IPS-15b (cell line): ENCODE data around the gene RAB3C.
"Not testable (repeated sequence)": the region's sequence is repeated elsewhere in the genome, so short reads cannot be mapped to it uniquely, and the experiment has no call there.

Source experiments
- H3K27me3 ChIP-seq: one replicate; pipeline ENCODE4 v1.6.1; 2013; ENCODE audit warnings: low read length; ENCODE audit not compliant: control insufficient read depth, insufficient read depth
- H3K36me3 ChIP-seq: one replicate; pipeline ENCODE4 v1.6.1; 2013; ENCODE audit warnings: low read length; ENCODE audit not compliant: control insufficient read depth, insufficient read depth
- H3K4me1 ChIP-seq: one replicate; pipeline ENCODE4 v1.6.1; 2013; ENCODE audit warnings: mild to moderate bottlenecking, low read length; ENCODE audit not compliant: control insufficient read depth, insufficient read depth
- H3K4me3 ChIP-seq: one replicate; pipeline ENCODE4 v1.5.1; 2013; ENCODE audit warnings: low read depth, low read length
- H3K9ac ChIP-seq: one replicate; pipeline ENCODE4 v1.6.1; 2013; ENCODE audit warnings: low read depth, mild to moderate bottlenecking, low read length
- H3K9me3 ChIP-seq: one replicate; pipeline ENCODE4 v1.6.1; 2013; ENCODE audit warnings: mild to moderate bottlenecking, low read length; ENCODE audit not compliant: control insufficient read depth, insufficient read depth

The RAB3C gene

DNA sequence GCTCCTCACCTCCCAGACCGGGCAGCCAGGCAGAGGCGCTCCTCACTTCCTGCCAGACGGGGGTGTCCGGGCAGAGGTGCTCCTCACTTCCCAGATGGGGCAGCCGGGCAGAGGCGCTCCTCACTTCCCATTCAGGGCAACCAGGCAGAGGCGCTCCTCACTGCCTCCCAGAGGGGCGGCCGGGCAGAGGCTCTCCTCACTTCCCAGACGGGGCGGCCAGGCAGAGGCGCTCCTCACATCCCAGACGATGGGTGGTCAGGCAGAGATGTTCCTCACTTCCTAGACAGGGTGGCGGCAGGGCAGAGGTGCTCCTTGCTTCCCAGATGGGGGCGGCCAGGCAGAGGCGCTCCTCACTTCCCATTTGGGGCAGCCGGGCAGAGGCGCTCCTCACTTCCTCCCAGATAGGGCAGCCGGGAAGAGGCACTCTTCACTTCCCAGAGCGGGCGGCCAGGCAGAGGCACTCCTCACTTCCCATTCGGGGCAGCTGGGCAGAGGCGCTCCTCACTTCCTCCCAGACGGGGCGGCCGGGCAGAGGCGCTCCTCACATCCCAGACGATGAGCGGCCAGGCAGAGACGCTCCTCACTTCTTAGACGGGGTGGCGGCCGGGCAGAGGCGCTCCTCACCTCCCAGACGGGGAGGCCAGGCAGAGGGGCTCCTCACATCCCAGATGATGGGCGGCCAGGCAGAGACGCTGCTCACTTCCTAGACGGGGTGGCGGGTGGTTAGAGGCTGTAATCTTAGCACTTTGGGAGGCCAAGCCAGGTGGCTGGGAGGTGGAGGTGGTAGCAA, 18.6 kb upstream of the RAB3C start:
- H3K4me3 ChIP-seq, H3K9me3 ChIP-seq, H3K36me3 ChIP-seq, H3K9ac ChIP-seq, H3K27me3 ChIP-seq, H3K4me1 ChIP-seq: not testable (repeated sequence)

GRCh38 chr5:58565033-58565432, 17.8 kb upstream of the RAB3C start:
- Histone ChIP-seq H3K4me1 (no peaks in the 10 kb centered on the region), H3K9me3 (no peaks in the 10 kb centered on the region), H3K9ac (no peak overlapping the region), H3K27me3 (no peaks in the 10 kb centered on the region), H3K36me3 (no peaks in the 10 kb centered on the region), H3K4me3 (no peak overlapping the region)

DNA sequence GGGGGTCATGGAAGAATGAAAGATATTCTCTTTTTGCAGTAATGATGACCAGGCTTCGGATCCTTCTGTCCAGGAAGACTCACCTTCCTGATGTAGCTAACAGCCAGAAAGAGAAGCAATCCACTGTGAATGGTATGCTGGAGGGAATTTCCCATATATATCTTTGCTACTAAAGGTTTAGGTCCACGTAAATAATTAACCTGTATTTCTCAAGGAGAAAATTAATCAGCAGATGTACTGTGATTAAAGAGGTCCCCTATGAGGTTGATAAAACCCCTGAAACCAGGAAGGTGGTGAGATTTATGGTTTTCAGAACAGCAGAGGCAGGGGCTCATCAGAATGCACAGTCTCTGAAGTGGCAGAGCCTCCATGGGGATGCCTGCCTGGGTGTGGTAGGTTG, 11.4 kb upstream of the RAB3C start:
- Histone ChIP-seq H3K9me3 (peaks cover 10% of the 10 kb centered on the region), H3K4me1 (no peaks in the 10 kb centered on the region), H3K4me3 (no peak overlapping the region), H3K9ac (no peak overlapping the region), H3K27me3 (no peaks in the 10 kb centered on the region), H3K36me3 (no peaks in the 10 kb centered on the region)

DNA sequence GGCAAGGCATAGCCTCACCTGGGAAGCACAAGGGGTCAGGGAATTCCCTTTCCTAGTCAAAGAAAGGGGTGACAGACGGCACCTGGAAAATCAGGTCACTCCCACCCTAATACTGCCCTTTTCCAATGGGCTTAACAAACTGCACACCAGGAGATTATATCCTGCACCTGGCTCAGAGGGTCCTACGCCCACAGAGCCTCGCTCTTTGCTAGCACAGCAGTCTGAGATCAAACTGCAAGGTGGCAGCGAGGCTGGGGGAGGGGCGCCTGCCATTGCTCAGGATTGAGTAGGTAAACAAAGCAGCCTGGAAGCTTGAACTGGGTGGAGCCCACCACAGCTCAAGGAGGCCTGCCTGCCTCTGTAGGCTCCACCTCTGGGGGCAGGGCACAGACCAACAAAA, 9.9 kb upstream of the RAB3C start:
- H3K4me1 ChIP-seq, H3K36me3 ChIP-seq, H3K27me3 ChIP-seq, H3K4me3 ChIP-seq, H3K9ac ChIP-seq: not testable (repeated sequence)
- peaks cover 10% of the 10 kb centered on the region for H3K9me3 ChIP-seq

DNA sequence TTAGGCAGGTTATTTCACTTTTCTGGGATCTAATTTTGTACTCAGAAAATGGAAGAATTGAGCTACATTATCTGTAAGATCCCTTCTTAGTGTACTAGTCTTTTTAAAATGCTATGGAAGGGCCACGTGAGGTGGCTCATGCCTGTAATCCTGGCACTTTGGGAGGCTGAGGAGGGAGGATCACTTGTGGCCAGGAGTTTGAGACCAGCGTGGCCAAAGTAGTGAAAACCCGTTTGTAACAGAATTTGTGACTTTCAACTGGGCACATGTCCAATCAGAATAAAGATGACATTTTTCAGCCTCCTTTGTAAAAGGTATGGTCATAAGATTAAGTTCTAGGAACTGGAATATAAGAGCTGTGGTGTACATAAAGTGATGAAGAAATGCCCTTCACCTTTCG, 3.1 kb upstream of the RAB3C start:
- Histone ChIP-seq H3K27me3 (peaks cover 32% of the 10 kb centered on the region), H3K4me3 (no peak overlapping the region), H3K36me3 (no peaks in the 10 kb centered on the region), H3K9ac (no peak overlapping the region), H3K4me1 (no peaks in the 10 kb centered on the region), H3K9me3 (no peaks in the 10 kb centered on the region)

GRCh38 chr5:58582019-58582802, 664 bp upstream of the RAB3C start:
- no peaks in the 10 kb centered on the region for H3K36me3 ChIP-seq
- H3K27me3 ChIP-seq: peaks cover 32% of the 10 kb centered on the region
- no peaks in the 10 kb centered on the region for H3K4me1 ChIP-seq
- H3K4me3 ChIP-seq: peak overlapping the region; percentile 99
- no peaks in the 10 kb centered on the region for H3K9me3 ChIP-seq
- peak overlapping the region; percentile 68 for H3K9ac ChIP-seq

- Histone ChIP-seq H3K9ac (no peak overlapping the region), H3K4me3 (no peak overlapping the region), H3K36me3 (no peaks in the 10 kb centered on the region), H3K4me1 (no peaks in the 10 kb centered on the region), H3K27me3 (no peaks in the 10 kb centered on the region), H3K9me3 (no peaks in the 10 kb centered on the region)
Observed at GRCh38 chr5:58595952-58596351, 13.1 kb downstream of the RAB3C start.

- Histone ChIP-seq H3K4me1 (no peaks in the 10 kb centered on the region), H3K4me3 (no peak overlapping the region), H3K36me3 (no peaks in the 10 kb centered on the region), H3K9me3 (no peaks in the 10 kb centered on the region), H3K9ac (no peak overlapping the region), H3K27me3 (no peaks in the 10 kb centered on the region)
Observed at GRCh38 chr5:58598440-58598839, 15.6 kb downstream of the RAB3C start.

DNA sequence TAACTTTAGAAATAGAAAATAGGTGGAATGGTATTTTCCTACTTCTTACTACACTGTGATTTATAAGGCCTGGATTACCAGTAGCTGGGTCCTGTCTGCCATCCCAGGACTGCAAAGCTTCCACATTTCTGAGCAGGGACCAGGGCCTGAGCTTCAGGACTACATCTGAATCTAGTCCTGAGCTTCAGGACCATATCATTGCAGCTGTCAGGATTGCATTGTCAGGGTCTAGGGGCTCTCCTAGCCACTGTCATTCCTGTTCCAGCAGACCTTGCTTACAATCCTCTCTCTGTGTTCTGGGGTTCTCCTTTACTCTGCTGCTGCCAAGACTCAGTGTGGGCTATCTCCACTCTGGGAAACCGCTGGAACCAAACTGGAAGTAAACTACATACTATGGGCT, 16.3 kb downstream of the RAB3C start:
- Histone ChIP-seq H3K4me3 (no peak overlapping the region), H3K9me3 (no peaks in the 10 kb centered on the region), H3K4me1 (no peaks in the 10 kb centered on the region), H3K36me3 (no peaks in the 10 kb centered on the region), H3K27me3 (no peaks in the 10 kb centered on the region), H3K9ac (no peak overlapping the region)

DNA sequence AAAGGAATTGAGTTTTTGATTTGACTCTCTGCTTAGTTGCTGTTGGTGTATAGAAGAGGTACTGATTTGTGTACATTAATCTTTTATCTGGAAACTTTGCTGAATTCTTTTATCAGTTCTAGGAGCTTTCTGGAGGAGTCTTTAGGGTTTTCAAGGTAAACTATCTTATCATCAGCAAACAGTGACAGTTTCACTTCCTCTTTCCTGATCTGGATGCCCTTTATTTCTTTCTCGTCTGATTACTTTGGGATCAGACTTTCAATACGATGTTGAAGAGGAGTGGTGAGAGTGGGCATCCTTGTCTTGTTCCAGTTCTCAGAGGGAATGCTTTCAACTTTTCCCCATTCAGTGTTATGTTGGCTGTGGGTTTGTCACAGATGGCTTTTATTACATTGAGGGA, 17.7 kb downstream of the RAB3C start:
- not testable (repeated sequence) for H3K9ac ChIP-seq, H3K27me3 ChIP-seq, H3K36me3 ChIP-seq, H3K9me3 ChIP-seq, H3K4me3 ChIP-seq, H3K4me1 ChIP-seq

DNA sequence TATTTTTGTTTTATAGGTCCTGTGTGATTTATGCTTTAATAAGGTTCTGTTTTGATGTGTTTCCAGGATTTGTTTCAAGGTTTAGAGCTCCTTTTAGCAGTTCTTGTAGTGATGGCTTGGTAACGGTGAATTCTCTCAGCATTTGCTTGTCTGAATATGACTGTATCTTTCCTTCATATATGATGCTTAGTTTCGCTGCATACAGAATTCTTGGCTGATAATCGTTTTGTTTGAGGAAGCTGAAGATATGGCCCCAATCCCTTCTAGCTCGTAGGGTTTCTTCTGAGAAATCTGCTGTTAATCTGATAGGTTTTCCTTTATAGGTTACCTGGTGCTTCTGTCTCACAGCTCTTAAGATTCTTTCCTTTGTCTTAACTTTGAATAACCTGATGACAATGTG, 20.0 kb downstream of the RAB3C start:
- not testable (repeated sequence) for H3K9me3 ChIP-seq, H3K4me3 ChIP-seq, H3K36me3 ChIP-seq, H3K4me1 ChIP-seq, H3K27me3 ChIP-seq, H3K9ac ChIP-seq

GRCh38 chr5:58606064-58606463, 23.2 kb downstream of the RAB3C start:
- no peak overlapping the region for H3K9ac ChIP-seq
- H3K4me1 ChIP-seq: no peaks in the 10 kb centered on the region
- no peaks in the 10 kb centered on the region for H3K27me3 ChIP-seq
- no peak overlapping the region for H3K4me3 ChIP-seq
- H3K36me3 ChIP-seq: no peaks in the 10 kb centered on the region
- no peaks in the 10 kb centered on the region for H3K9me3 ChIP-seq
